VCaP (cell line): ENCODE results near the gene PHETA1.

ENCODE experiments used
- H3K27ac ChIP-seq: fragments of 450-650 bp; 2 replicates; pipeline ENCODE4 v1.5.1; 2017
- TF ChIP-seq, protein P1 (sequence below): fragments of 450-650 bp; conservative IDR thresholded peaks from 2 replicates; pipeline ENCODE4 v1.5.1; 2017; ENCODE audit warnings: mild to moderate bottlenecking, moderate library complexity

The PHETA1 gene

DNA sequence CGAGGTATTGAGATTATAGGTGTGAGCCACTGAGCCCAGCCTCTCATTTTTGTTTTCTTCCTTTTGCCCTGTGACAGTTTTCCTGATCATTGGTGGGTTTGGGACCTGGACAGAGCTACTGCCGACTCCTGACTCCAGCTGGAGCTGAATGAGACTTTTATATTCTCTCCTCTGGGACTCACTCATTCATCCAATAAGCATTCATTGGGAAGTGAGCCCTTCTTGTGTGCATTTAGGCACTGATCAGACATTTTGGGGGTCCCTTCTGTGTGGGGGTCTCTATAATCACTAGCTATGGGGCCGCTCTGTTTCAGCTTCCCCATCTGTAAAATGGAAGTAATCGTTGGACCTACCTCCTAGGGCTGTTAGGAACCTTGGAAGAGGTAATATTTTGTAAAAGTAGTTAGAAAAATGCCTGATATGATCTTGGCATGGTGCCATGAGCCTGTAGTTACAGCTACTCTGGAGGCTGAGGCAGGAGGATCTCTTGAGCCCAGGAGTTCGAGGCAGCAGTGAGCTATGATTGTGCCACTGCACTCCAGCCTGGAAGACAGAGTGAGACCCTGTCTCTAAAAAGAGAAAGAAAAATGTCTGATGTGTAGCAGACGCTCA, 44.0 kb upstream of the PHETA1 start:
- TF ChIP-seq, protein P1, sequence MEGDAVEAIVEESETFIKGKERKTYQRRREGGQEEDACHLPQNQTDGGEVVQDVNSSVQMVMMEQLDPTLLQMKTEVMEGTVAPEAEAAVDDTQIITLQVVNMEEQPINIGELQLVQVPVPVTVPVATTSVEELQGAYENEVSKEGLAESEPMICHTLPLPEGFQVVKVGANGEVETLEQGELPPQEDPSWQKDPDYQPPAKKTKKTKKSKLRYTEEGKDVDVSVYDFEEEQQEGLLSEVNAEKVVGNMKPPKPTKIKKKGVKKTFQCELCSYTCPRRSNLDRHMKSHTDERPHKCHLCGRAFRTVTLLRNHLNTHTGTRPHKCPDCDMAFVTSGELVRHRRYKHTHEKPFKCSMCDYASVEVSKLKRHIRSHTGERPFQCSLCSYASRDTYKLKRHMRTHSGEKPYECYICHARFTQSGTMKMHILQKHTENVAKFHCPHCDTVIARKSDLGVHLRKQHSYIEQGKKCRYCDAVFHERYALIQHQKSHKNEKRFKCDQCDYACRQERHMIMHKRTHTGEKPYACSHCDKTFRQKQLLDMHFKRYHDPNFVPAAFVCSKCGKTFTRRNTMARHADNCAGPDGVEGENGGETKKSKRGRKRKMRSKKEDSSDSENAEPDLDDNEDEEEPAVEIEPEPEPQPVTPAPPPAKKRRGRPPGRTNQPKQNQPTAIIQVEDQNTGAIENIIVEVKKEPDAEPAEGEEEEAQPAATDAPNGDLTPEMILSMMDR, result no peak
- H3K27ac ChIP-seq, result no peak overlapping the region

DNA sequence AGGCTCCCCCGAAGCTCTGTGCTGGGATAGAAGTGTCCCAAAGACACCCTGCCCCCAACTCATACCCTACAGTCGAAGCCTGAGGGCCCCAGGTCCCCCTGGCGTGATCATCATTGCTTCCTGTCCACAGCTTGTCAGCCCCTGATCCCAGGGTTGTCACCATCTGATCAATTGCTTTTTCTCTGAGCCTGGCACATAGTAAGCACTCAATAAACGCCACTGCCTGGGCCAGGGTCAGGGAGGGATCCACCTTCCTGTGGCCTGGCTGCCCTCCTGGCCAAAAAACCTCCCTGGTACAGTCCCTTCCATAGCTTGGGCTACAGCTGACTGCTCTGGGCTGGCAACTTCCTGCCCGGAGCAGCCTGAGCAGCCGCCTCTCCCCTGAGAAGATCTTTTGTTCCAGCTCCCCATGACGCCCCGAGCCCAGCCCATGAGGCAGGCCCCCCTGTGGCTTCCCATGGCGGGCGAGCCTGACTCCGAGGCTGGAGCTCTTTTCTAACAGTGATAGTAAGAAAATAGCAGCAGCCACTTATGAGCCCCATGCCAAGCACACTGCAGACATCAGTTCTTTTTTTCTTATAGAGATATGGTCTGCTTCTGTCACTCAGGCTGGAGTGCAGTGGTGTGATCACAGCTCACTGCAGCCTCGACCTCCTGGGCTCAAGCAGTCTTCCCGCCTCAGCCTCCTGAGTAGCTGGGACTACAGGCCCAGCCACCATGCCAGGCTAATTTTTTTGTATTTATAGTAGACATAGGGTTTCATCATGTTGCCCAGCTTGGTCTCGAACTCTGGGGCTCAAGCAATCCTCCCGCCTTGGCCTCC, 43.3 kb upstream of the PHETA1 start:
- TF ChIP-seq, protein P1, result no peak
- H3K27ac ChIP-seq, result no peak overlapping the region

DNA sequence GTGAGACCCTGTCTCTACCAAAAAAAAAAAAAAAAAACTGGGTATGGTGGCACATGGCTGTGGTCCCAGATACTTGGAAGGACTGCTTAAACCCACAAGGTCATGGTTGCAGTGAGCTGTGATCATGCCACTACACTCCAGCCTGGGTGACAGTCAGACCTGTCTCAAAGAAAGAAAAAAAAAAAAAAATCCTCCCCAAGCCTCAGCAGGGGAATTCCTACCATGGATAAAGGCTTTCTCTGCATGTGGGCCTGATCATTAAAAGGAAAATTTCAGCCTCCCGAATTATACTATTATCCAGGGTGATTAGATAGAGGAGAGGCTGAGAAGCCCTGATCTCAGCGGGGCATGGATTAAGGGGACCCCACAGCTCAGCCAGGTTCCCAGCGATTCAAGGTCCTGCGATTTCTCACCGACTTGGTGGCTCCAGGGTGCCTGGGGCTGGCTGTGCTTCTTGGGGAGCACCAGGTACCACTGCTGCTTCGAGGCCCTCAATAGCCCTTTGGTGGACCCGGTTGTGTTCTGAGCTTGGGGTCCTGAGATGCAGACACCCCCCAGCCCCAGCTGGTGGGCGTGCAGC, 42.4 kb upstream of the PHETA1 start:
- no peak overlapping the region for H3K27ac ChIP-seq
- TF ChIP-seq, protein P1, result no peak

DNA sequence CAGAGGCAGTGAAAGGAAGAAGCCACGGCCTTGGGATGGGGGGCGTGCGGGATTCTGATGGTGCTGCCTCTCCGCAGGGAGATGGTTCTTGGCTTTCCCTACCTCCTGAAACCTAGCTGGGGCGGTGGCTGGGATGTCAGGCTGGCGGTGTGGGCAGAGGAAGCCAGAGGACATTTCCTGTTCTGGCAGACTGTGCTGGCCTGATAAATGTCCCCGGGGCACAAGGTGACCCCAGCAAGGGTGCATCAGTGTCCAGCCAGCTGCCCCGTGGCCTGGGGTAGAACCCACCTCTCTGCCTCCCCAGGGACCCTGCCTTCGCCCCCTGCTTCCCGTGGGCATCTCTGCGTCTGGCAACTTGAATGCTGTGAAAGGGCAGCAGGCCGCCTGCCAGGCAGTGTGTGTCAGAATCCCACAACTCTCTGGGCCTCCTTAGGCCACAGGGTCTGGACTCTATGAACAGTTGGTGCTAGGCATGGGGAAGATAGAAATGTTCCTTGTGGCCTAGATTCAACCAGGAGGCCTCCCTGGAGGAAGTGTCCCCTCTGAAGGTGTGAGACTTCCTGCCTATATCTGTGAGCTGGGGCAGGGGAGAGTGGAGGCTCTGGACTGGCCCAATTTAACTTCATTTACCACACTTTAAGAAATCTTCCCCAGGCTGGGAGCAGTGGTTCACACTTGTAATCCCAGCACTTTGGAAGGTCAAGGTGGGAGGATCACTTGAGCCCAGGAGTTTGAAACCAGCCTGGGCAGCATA, 41.7 kb upstream of the PHETA1 start:
- TF ChIP-seq, protein P1, result no peak

DNA sequence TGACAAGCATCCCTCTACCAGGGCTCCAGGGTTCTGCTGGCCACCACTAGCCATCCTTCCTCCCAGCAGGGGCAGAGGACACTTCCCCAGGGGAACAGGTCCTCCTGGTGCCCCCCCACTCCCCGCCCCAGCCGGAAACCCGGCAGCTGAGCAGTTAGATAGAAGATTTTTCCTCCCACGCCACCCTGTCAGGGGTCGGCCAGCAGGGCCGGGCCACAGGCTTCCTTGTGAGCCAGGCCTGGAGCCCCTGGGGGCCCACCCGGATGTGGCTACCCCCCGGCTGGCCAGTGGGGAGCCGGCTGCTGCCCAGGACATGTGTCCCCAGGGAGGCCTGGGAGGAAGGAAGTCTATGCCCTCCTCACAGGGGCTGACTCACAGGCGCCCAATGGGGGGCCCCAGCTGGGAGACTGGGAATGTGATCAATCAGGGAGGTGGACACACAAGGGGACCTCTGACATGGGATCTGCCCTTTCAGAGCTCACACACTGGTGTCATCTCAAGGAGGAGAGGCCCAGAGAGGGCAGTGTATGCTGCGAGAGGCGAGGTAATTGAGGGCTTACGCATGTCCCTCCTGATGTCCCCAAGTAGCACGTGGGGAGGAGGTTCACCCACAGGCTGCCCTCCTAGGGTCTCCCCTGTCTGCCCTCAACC, 41.0 kb upstream of the PHETA1 start:
- H3K27ac ChIP-seq, result peak overlapping the region; percentile 29; the same call in 1 of the 2 replicates
- TF ChIP-seq, protein P1, result no peak

More for the DNA sequence above, 41.7 kb upstream of the PHETA1 start:
- H3K27ac ChIP-seq, result peak overlapping the region; percentile 29; the same call in 1 of the 2 replicates

DNA sequence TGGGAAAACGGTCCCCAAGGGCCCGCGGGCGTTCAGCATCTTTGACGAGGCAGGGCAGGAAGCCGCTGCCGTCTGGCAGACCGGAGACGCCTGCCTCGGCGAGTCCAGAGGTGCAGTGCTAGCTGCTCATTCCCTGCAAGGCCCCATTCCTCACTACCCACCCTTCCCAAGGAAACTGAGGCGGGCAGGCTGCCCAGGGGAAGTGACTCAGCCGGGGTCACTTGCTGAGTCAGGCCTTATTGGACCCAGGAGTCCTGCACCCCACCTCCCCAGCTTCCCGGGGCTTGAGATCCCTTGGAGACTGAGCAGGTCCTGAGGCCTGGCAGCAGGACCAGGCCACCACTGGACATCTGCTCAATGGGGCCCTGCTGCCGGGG, 40.5 kb upstream of the PHETA1 start:
- TF ChIP-seq, protein P1, result no peak
- H3K27ac ChIP-seq, result no peak overlapping the region
